HCT116 (cell line): Measurements from ENCODE around the gene E4F1.

Source experiments
- CEBPB ChIP-seq: IDR thresholded peaks from 2 replicates; pipeline ENCODE4 v1.6.1; 2012; ENCODE audit warnings: low read depth
- CTCF ChIP-seq, 3 experiments: fragments of 200-600 bp in 1 of 3; sonication (generic) in 1 of 3; IDR thresholded peaks in 2 of 3; conservative IDR thresholded peaks in 1 of 3; 2 replicates each; pipeline ENCODE4 v1.5.1; 2012 to 2017; ENCODE audit warnings: low read depth in 2 of 3, low read length in 2 of 3, antibody characterized with exemption in 1 of 3, borderline replicate concordance in 1 of 3, control low read depth in 1 of 3, mild to moderate bottlenecking in 1 of 3, mixed read lengths in 1 of 3, mixed run types in 1 of 3, moderate library complexity in 1 of 3; ENCODE audit not compliant: insufficient read depth in 1 of 3
- EGR1 ChIP-seq: IDR thresholded peaks from 2 replicates; pipeline ENCODE4 v1.6.1; 2012; ENCODE audit warnings: low read depth
- POLR2A ChIP-seq: IDR thresholded peaks from 2 replicates; pipeline ENCODE4 v1.7.0; 2011; ENCODE audit warnings: borderline replicate concordance; ENCODE audit not compliant: insufficient read depth, insufficient read length; ENCODE audit errors: extremely low read depth
- TF ChIP-seq, protein P1 (sequence below): IDR thresholded peaks from 2 replicates; pipeline ENCODE4 v1.6.1; 2012

DNA sequence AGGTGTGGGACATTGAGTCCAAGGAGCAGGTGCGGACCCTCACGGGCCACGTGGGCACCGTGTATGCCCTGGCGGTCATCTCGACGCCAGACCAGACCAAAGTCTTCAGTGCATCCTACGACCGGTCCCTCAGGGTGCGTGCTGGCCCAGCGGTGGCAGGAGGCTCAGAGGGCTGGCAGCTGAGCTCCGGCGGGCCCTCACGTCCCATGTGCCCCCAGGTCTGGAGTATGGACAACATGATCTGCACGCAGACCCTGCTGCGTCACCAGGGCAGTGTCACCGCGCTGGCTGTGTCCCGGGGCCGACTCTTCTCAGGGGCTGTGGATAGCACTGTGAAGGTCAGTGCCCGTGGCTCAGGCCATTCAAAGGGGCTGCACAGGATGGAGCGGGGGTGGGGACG, 47.3 kb upstream of the E4F1 start:
- TF ChIP-seq CTCF (IDR thresholded peaks at IDR 0.05 in 2 of 3, conservative IDR thresholded peaks at IDR 0.05 in 1 of 3; ENCODE audit: borderline replicate concordance in 1 of 3, insufficient read depth in 1 of 3, low read depth in 2 of 3, low read length in 2 of 3) (no peak), EGR1 (no peak), CEBPB (no peak), POLR2A (no peak)
- TF ChIP-seq, protein P1, sequence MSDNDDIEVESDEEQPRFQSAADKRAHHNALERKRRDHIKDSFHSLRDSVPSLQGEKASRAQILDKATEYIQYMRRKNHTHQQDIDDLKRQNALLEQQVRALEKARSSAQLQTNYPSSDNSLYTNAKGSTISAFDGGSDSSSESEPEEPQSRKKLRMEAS: no peak
